Measurements from ENCODE around the gene MFSD6L. TPM values are rescaled to one million over a fixed set of nuclear protein-coding genes. Genes with fewer than 3 reads are reported as not detected.
"Not testable (repeated sequence)": the region's sequence is repeated elsewhere in the genome, so short reads cannot be mapped to it uniquely, and the experiment has no call there.

Gene MFSD6L
- total RNA-seq, 1 donor from 2014 or later = 0.16 TPM

DNA sequence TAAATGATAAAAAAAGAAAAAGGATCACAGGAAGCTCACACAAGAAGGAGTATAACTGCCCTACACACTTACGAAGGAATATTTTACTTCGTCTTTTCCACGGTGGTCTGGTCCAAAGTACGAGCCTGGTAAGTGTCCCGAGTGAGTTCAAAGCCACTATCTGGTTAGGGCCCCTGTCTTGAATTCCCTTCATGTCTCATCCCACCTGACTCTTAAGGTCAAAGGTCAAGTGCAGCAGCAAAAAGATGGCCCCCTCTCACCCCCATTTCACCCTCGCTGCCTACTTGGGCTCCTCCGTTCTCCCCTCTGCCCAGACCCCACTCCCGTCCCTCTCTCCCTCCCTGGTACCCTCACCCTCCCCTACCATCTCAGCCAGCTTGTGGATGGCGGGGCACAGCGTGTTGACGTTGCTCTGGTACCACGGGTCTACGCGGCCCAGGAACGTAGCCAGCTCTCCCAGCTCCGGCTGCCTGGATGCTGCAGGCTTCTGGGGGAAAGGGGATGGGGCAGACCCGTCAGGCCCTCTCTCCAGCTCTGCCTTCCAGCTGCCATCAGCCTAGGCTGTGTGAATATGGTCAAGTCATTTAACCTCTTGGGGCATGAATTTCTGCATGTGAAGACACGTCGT, 27.8 kb upstream of the MFSD6L start:
- DNase-seq = no peak

DNA sequence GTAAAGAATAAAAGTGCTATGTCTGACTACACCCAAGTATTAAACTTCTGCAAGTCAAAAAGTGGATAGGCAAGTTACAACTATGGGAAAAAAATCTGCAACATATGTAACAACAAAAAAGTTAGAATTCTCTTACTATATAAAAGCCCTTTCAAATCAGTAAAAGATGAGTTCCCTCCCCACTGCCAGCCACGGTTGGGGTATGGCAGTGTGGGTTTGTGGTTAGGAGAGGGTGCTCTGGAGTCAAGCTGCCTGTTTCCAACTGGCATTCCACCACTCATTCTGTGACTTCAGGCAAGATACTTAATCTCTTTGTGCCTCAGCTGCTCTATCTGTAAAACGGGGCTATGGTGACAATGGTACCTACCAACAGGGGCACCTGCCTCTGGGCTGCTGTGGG, 26.6 kb upstream of the MFSD6L start:
- no peak for DNase-seq

DNA sequence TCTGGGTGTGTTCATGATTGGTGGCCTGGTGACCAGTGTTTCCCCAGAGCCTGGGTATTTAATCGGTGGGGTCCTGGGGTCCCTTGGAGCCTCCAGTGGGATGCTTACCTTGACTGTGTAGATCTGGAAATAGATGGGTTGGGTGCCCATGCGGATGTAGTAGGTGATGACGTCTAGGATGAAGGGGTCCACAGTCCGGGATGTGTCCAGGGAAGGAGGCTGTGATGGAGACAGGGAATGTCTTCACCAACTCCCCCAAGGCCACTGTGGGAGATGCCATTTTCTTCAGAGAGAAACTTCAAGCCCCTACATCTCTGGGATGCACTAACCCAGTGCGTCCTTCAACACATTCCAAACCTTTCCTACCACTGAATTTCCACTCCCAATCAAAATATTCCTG, 24.1 kb upstream of the MFSD6L start:
- DNase-seq = no peak

DNA sequence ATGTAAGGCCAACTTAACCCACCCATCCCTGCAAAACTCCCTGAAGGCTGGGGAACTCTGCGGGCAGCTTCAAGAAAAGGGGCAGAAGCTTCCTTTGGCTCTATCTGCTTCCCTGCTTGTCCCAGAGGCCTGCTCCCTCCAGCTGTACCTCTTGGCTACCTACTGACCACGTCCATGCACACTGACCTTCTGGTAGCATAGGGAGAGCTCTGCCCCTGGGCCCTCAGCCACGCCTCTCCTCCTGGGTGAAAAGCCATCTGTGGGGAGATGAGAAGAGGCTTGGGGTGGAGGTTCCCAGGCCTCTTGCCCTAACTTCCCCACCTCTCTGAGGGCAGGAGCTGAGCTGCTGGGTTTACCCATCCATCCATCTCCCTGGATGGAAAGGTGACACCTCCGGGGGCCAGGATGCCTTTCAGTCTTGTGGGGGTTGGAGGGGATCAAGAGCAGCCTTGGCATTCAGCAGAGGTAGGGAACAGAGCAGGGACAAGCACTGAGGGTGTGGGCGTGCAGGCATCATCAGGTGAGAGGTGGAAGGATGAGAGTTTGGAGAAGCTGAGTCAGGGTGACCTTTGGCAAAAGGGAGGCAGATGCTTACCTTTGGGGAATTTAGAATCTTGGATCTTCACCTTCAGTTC, 23.4 kb upstream of the MFSD6L start:
- DNase-seq = no peak

GRCh38 chr17:8821446-8822105, 22.4 kb upstream of the MFSD6L start:
- no peak for DNase-seq

- DNase-seq = no peak
These were observed 21.3 kb upstream of the MFSD6L start for GRCh38 chr17:8820311-8821010.

DNA sequence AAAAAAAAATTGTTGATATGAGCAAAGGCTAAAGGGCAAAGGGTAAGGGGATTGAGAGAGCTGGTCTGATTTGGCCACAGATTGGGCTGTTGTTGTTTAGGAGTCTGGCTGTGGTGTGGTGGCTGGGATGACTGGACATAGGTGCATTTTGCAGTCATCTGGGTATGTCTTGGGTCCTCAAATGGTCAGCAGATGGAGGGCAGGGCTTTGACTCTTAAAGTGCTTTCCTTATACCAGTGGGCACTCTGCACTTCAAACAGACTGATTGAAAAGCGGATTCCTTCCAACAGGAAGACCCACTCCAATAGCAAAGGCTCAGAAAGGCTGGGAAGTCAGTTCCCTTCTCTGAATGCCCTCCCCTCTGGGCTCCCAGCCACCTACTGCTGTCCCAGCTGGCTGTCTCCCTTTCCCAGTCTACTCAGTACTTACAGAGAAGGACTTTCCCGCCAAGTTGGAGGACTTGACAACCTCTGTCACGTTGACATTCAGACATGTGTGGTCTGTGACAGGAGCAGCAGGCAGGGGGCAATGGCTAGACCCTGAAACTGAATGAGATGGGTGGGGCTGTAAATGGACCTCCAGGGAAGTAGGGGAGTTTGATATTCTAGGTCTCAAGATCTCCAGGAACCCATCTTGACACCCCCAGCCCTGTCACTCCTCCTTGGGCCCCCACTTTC, 19.6 kb upstream of the MFSD6L start:
- no peak for DNase-seq

DNA sequence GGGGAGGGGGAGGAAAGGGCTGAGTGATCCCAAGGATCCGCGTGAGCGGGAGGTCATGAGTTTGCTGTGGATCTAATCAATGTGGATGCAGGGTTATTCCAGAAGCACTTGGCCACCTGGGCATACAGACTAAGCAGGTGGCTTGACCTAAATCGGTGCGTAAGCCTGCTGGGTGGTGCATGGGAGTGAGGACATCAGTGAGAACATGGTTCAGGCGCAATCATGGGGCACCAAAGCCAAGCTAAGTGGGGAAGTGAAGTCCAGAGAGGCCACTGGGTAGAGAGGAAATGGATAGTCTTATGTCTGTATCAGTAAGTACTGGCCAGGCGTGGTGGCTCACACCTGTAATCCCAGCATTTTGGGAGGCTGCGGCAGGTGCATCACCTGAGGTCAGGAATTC, 18.9 kb upstream of the MFSD6L start:
- DNase-seq = no peak

DNA sequence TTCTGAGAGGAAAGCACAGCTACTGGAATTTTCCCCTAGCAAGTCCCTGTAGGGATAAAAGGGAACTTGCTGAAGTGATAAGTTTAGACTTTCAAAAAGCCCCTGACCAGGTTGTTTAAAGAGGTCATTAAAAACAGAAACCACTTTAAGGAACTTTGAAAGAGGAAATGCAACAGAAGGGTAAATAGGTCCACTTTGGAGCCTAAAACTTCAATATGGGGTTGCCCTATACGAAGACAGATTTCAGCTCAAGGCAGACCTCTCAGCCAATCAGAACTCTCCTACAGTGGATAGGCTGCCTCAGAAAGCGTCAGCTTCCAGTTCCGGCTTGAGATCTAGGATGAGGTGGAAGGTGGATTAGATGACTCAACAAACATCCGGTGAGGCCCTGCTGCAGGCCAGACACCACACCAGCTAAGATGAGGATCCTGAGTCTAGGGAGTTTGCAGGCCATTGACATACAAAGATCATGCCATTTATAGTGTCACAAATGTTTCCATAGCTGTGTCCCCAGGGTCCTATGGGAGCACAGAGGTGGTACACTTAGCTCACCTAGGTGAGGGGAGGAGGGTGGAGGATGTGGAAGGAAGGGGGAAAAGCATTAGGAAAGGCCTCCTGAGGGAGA, 7.9 kb upstream of the MFSD6L start:
- no peak for DNase-seq

- no peak for DNase-seq
These were observed 7.2 kb upstream of the MFSD6L start for GRCh38 chr17:8806253-8806925.

GRCh38 chr17:8805396-8805795, 6.2 kb upstream of the MFSD6L start:
- not testable (repeated sequence) for DNase-seq

DNA sequence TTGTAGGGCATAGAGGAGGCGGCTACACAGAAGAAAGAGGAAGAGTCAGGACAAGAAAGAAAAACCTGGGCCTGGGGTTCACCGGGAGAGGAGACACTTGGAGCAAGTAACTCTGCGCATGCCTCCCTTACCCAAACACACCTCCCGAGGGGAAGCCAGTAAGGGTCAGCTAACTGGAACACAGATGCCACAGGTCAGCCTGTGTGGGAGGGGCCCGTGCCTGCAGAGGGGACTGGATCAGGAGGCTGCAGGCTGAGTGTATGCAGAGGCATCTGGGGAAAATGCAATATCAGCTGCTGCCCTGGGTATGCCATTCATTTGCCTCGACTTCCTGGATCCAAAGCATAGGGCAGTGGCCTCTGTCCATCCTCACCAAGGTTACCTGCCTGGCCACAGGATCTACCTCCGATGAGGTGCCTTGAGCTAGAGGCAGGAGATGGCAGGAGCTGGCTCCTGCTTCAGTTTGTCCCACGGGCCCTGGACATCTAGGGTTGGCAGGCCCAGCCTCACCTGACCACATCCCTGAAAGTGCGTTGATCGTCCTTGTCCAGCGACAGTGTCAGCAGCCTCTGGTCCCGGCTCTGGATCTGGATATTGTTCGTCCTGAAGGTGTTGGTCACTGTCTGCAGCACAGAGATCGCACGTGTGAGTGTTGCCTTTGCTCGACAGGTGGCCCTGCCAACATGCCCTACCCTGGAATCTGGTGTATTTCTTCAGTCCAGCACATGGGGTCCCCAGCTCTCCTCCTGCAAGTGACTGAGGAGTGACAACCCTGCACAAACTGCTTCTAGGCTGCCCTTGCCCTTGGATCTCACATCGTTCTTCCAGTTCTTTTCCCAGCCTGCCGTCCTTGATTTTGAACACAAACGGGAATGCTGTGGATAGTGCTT, 4.6 kb upstream of the MFSD6L start:
- DNase-seq = no peak

DNA sequence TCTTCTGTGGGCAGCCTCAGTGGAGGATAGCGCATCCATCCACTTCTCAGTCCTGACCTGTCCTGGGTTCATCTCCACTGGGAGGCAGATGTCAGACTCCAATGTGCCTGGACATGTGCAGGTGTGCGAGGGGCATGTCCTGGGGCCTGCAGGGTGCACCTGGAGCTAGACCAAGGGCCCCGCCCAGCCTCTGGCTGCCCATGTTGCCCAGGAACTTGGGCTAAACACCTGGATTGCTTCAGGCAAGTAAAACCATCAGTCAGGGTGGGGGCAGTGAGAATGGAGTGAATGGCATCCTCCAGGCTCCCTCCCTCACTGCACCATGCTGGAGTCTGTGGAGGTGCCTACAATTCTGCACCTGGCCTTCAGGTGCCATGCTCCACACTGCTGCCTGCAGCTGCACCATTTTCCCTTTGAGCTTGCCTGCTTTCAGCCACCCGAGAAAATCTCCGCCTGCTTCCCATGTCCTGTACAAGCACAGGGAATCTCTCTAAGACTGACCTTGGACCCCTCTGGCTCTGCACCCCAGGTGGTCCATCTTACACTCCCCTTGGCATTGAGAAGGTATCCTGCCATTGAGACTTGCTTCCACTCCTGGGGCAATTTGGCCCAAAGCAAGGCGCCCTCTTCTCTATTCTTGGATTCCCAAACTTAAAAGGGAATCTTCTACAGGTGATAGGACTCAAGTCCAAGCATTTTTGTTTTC, 2.1 kb upstream of the MFSD6L start:
- DNase-seq = no peak

- no peak for DNase-seq
These were observed 1.5 kb upstream of the MFSD6L start for GRCh38 chr17:8800656-8801055.

DNA sequence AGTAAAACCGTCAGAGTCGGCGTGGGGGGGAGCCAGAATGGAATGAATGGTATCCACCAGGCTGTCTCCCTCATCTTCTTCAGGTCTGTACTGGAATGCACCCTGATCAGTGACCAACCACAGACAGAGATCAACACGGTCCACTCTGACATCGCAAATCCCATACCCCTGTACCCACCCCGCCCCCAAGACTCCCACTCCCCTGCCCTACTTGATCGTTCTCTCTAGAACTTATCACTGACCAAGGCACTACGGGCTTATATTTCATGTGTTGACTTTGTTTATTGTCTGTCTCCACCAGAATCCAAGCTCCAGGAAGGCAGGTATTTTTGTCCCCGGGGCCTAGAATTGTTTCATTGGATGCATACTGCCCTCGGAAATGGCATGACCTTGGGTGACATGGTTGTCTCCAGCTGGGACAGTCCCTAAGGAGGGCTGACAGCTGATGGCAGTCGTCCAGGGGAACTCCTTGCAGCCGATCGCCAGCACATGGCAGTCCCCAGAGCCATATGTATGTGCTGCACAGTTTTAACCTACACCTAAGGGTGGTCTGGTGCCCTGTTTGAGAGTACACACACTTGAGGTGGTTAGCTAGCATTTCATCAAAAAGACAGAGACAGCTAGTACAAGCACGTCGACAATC, 526 bp upstream of the MFSD6L start:
- no peak for DNase-seq

GRCh38 chr17:8798176-8798845, 854 bp downstream of the MFSD6L start:
- no peak for DNase-seq

GRCh38 chr17:8797621-8798175, 1.5 kb downstream of the MFSD6L start:
- DNase-seq = no peak

- no peak for DNase-seq
These were observed 4.5 kb downstream of the MFSD6L start for GRCh38 chr17:8794636-8795035.

All from occipital lobe (tissue), 2 donors.